SU-DHL-6 (cell line): ENCODE data around the gene AFG3L2.
A peak's percentile ranks its signal among the peaks of the same experiment; 100 is the strongest.
"Not testable (repeated sequence)": the region's sequence is repeated elsewhere in the genome, so short reads cannot be mapped to it uniquely, and the experiment has no call there.

ENCODE experiments used
- H2AFZ ChIP-seq: fragments of 200-600 bp; sonication (generic); 2 replicates; pipeline ENCODE4 v1.6.1; 2014; ENCODE audit warnings: low read depth, mild to moderate bottlenecking, moderate library complexity, mixed read lengths, antibody characterized with exemption, low read length; ENCODE audit not compliant: severe bottlenecking
- H3F3A ChIP-seq: fragments of 200-600 bp; shearing (Covaris generic); 2 replicates; pipeline ENCODE4 v1.6.0; 2016; ENCODE audit warnings: antibody characterized with exemption, mild to moderate bottlenecking; ENCODE audit not compliant: insufficient read depth
- H3K27ac ChIP-seq: fragments of 200-600 bp; sonication (generic); 2 replicates; pipeline ENCODE4 v1.5.1; 2016; ENCODE audit warnings: low read depth, mild to moderate bottlenecking, low read length, moderate library complexity, mixed read lengths
- H3K27me3 ChIP-seq: fragments of 200-600 bp; sonication (generic), shearing (Covaris generic); 2 replicates; pipeline ENCODE4 v1.6.0; 2014; ENCODE audit warnings: mild to moderate bottlenecking, low read length
- H3K36me3 ChIP-seq: fragments of 200-600 bp; sonication (generic); 2 replicates; pipeline ENCODE4 v1.6.1; 2014; ENCODE audit warnings: mild to moderate bottlenecking, low read length, mixed read lengths
- H3K4me2 ChIP-seq: fragments of 300-600, 200-600 bp; shearing (Covaris generic), sonication (generic); 2 replicates; pipeline ENCODE4 v1.6.0; 2014; ENCODE audit warnings: low read length, low read depth, mild to moderate bottlenecking; ENCODE audit not compliant: poor library complexity, severe bottlenecking
- H3K4me3 ChIP-seq: fragments of 200-600 bp; sonication (generic); 2 replicates; pipeline ENCODE4 v1.5.1; 2014; ENCODE audit warnings: antibody characterized with exemption, low read length, mild to moderate bottlenecking, mixed read lengths; ENCODE audit not compliant: insufficient read depth, poor library complexity, severe bottlenecking
- H3K79me2 ChIP-seq: fragments of 200-600 bp; sonication (generic); 2 replicates; pipeline ENCODE4 v1.6.1; 2014; ENCODE audit warnings: mild to moderate bottlenecking, low read length, moderate library complexity; ENCODE audit not compliant: insufficient read depth
- H3K9ac ChIP-seq: fragments of 200-600 bp; sonication (generic); 2 replicates; pipeline ENCODE4 v1.7.0; 2014; ENCODE audit warnings: mild to moderate bottlenecking, low read length
- H3K9me2 ChIP-seq: fragments of 200-600 bp; sonication (generic); replicated peaks from 2 replicates; pipeline ENCODE4 v1.6.1; 2014; ENCODE audit warnings: low read length; ENCODE audit not compliant: insufficient read depth
- H3K9me3 ChIP-seq: fragments of 200-600 bp; sonication (generic); 2 replicates; pipeline ENCODE4 v1.6.1; 2014; ENCODE audit warnings: low read length, mixed read lengths; ENCODE audit not compliant: insufficient read depth
- H4K20me1 ChIP-seq: fragments of 200-600 bp; sonication (generic); 2 replicates; pipeline ENCODE4 v1.6.1; 2014; ENCODE audit warnings: low read depth, mild to moderate bottlenecking, antibody characterized with exemption, low read length, moderate library complexity, mixed read lengths
- EZH2phosphoT487 ChIP-seq: fragments of 200-600 bp; sonication (generic), shearing (Covaris generic); conservative IDR thresholded peaks from 2 replicates; pipeline ENCODE4 v1.6.1; 2018; ENCODE audit warnings: mild to moderate bottlenecking, antibody characterized with exemption, low read length, moderate library complexity, mixed read lengths
- TF ChIP-seq, protein P1 (sequence below): fragments of 200-600 bp; sonication (generic); IDR thresholded peaks from one replicate; pipeline ENCODE4 v1.5.1; 2017; ENCODE audit warnings: antibody characterized with exemption, mild to moderate bottlenecking, low read length, moderate library complexity; ENCODE audit not compliant: insufficient read depth, poor library complexity, severe bottlenecking

The AFG3L2 gene

DNA sequence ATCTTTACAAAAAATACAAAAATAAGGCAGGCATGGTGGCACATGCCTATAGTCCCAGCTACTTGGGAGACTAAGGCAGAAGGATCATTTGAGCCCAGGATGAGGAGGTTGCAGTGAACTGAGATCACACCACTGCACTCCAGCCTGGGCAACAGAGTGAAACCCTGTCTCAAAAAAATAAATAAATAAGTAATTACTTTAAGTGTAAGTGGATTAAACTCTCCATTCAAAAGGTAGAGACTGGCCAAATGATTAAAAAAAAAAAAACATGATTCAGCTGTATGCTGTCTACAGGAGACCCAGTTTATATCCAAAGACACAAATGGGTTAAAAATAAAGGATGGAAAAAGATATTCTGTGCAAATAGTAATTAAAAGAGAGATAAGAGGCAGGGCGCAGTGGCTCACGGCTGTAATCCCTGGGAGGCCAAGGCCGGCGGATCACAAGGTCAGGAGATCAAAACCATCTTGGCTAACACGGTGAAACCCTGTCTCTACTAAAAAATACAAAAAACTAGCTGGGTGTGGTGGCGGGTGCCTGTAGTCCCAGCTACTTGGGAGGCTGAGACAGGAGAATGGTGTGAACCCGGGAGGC is 5.3 kb upstream of the AFG3L2 start:
- not testable (repeated sequence) for H3K4me2 ChIP-seq

DNA sequence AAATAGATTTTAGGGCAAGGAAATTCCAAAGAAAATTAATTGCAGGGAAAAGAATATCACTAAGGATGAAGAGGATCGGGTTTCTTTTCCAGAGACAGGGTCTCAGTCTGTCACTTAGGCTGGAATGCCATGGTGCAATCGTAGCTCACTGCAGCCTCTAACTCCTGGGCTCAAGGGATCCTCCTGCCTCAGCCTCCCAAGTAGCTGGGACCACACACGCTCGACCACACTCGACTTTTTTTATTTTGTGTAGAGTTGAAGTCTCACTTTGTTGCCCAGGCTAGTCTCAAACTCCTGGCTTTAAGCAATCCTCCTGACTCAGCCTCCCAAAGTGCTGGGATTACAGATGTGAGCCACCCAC is 1.2 kb upstream of the AFG3L2 start:
- Histone ChIP-seq H2AFZ (peak overlapping the region; percentile 83), H3K9ac (peak overlapping the region; percentile 58), H3K79me2 (peaks cover 34% of the 10 kb centered on the region), H3K4me2 (peak overlapping the region; percentile 67), H3K4me3 (peak overlapping the region; percentile 57)
- not testable (repeated sequence) for H4K20me1 ChIP-seq, H3F3A ChIP-seq, H3K36me3 ChIP-seq, H3K9me3 ChIP-seq, H3K27ac ChIP-seq, H3K9me2 ChIP-seq, H3K27me3 ChIP-seq

More for the DNA sequence above, 5.3 kb upstream of the AFG3L2 start:
- H2AFZ ChIP-seq, H3K9me2 ChIP-seq, H3K9ac ChIP-seq, H3K27me3 ChIP-seq, H3K27ac ChIP-seq, H3K79me2 ChIP-seq, H3K9me3 ChIP-seq, H3K36me3 ChIP-seq, H3K4me3 ChIP-seq, H3F3A ChIP-seq, H4K20me1 ChIP-seq: not testable (repeated sequence)

DNA sequence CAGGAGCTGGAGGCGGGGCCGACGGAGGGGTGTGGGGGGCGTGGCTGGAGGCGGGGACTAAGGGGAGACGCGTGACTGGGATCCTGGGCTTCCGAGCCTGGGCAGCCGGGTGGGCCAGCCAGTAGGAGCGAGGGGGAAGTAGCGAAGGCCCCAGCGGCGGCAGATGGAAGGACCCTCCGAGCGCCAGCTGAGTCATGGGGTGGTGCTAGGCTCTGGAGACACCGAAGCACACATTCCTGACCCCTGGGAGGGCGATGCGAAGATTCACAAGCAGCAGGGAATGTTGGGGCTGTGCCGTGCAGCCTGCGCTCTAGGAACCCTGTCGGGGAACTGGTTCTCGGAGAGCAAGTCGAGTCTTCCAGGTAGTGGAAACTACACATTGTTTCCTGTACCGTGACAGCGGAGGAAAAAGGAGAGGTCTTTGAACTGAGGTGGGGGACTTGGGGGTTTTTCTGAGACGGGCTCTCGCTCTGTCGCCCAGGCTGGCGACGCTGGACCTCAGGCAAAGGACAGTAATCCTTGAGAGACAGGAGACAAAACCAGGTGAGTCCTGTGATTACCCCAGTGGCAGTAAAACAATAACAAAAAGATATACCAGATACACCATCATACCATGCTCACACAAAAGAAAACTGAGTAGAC is 650 bp upstream of the AFG3L2 start:
- TF ChIP-seq, protein P1, sequence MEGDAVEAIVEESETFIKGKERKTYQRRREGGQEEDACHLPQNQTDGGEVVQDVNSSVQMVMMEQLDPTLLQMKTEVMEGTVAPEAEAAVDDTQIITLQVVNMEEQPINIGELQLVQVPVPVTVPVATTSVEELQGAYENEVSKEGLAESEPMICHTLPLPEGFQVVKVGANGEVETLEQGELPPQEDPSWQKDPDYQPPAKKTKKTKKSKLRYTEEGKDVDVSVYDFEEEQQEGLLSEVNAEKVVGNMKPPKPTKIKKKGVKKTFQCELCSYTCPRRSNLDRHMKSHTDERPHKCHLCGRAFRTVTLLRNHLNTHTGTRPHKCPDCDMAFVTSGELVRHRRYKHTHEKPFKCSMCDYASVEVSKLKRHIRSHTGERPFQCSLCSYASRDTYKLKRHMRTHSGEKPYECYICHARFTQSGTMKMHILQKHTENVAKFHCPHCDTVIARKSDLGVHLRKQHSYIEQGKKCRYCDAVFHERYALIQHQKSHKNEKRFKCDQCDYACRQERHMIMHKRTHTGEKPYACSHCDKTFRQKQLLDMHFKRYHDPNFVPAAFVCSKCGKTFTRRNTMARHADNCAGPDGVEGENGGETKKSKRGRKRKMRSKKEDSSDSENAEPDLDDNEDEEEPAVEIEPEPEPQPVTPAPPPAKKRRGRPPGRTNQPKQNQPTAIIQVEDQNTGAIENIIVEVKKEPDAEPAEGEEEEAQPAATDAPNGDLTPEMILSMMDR = no peak
- no peak for TF ChIP-seq EZH2phosphoT487
- Histone ChIP-seq H3K9me3 (no peaks in the 10 kb centered on the region), H3K9ac (peak overlapping the region; percentile 58), H3K79me2 (peaks cover 39% of the 10 kb centered on the region), H3K4me3 (peak overlapping the region; percentile 57), H3K27me3 (no peaks in the 10 kb centered on the region), H3F3A (no peaks in the 10 kb centered on the region), H3K36me3 (no peaks in the 10 kb centered on the region), H3K4me2 (peak overlapping the region; percentile 67), H4K20me1 (0 out of 2 replicates have a peak, but pooled peaks cover 3% of the 10 kb centered on the region), H2AFZ (peak overlapping the region; percentile 83), H3K9me2 (no peaks in the 10 kb centered on the region), H3K27ac (no peak overlapping the region)

DNA sequence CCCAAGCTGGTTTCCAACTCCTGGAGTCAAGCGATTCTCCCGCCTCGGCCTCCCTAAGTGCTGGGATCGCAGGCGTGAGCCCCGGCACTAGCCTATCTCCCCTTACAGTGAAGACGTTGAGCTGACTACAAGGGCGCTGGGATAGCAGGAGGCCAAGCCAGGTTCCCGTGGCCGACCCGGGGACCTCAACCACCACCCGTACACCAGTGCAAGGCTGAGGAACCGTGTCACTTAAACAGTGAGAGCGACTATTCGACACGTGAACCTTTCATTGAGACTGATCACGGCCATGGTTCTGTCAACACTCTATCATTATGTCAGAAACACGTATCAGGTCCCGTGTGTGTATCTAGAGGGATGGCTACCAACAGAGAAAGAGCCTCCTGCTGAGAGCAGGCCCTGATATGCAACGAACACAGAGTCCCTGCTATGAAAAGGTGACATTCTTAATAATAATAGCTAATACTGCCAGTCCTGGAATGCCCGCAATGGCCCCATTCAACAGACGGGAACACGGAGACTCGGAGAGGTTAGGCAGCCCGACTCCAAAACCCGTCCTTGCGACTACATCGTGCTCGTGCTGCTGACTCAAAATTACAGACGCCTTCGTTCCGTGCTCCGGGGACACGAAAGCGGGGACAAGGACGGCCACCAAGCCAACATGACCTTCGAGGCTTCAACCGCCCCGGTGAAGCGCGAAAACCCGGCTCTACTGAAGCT is 833 bp downstream of the AFG3L2 start:
- Histone ChIP-seq H3K9me3 (no peaks in the 10 kb centered on the region), H4K20me1 (0 out of 2 replicates have a peak, but pooled peaks cover 3% of the 10 kb centered on the region), H3K4me3 (peak overlapping the region; percentile 61), H3K4me2 (peak overlapping the region; percentile 59), H2AFZ (peak overlapping the region; percentile 42), H3K36me3 (no peaks in the 10 kb centered on the region; the same call in 1 of the 2 replicates), H3K9ac (peak overlapping the region; percentile 81), H3K9me2 (no peaks in the 10 kb centered on the region), H3K27ac (peak overlapping the region; percentile 74), H3K79me2 (peaks cover 54% of the 10 kb centered on the region), H3F3A (no peaks in the 10 kb centered on the region), H3K27me3 (no peaks in the 10 kb centered on the region)
- no peak for TF ChIP-seq EZH2phosphoT487
